HEK293 (cell line): ENCODE measurements around the gene PAF1.

ENCODE experiments used
- GFI1B ChIP-seq: fragments of 450-650 bp; formaldehyde crosslinking; IDR thresholded peaks from 2 replicates; pipeline ENCODE4 v1.5.1; 2016; ENCODE audit warnings: missing biosample characterization, missing genetic modification characterization
- GLIS1 ChIP-seq: fragments of 450-650 bp; formaldehyde crosslinking; IDR thresholded peaks from 2 replicates; pipeline ENCODE4 v1.5.1; 2016; ENCODE audit warnings: missing biosample characterization, missing genetic modification characterization
- KLF1 ChIP-seq: fragments of 450-650 bp; formaldehyde crosslinking; IDR thresholded peaks from 2 replicates; pipeline ENCODE4 v1.5.1; 2016; ENCODE audit warnings: missing biosample characterization, missing genetic modification characterization
- KLF10 ChIP-seq: fragments of 450-650 bp; IDR thresholded peaks from 2 replicates; pipeline ENCODE4 v1.5.1; 2018; ENCODE audit warnings: missing biosample characterization, mild to moderate bottlenecking, missing genetic modification characterization
- OVOL3 ChIP-seq: fragments of 450-650 bp; formaldehyde crosslinking; IDR thresholded peaks from 2 replicates; pipeline ENCODE4 v1.5.1; 2016; ENCODE audit warnings: missing biosample characterization, missing genetic modification characterization
- PRDM1 ChIP-seq: fragments of 450-650 bp; formaldehyde crosslinking; IDR thresholded peaks from 2 replicates; pipeline ENCODE4; 2016; ENCODE audit warnings: missing biosample characterization, missing genetic modification characterization
- WT1 ChIP-seq: fragments of 450-650 bp; formaldehyde crosslinking; IDR thresholded peaks from 2 replicates; pipeline ENCODE4 v1.5.1; 2016; ENCODE audit warnings: missing biosample characterization, missing genetic modification characterization
- ZBTB17 ChIP-seq: fragments of 450-650 bp; formaldehyde crosslinking; IDR thresholded peaks from 2 replicates; pipeline ENCODE4 v1.5.1; 2016; ENCODE audit warnings: missing biosample characterization, missing genetic modification characterization
- ZFP37 ChIP-seq: fragments of 450-650 bp; formaldehyde crosslinking; IDR thresholded peaks from 2 replicates; pipeline ENCODE4 v1.5.1; 2016; ENCODE audit warnings: missing biosample characterization, missing genetic modification characterization
- ZFP69B ChIP-seq: fragments of 450-650 bp; formaldehyde crosslinking; IDR thresholded peaks from 2 replicates; pipeline ENCODE4 v1.5.1; 2016; ENCODE audit warnings: missing biosample characterization, missing genetic modification characterization
- ZNF138 ChIP-seq: fragments of 450-650 bp; formaldehyde crosslinking; IDR thresholded peaks from 2 replicates; pipeline ENCODE4 v1.5.1; 2016; ENCODE audit warnings: missing biosample characterization, missing genetic modification characterization, borderline replicate concordance
- ZNF24 ChIP-seq: fragments of 450-650 bp; formaldehyde crosslinking; IDR thresholded peaks from 2 replicates; pipeline ENCODE4 v1.5.1; 2016; ENCODE audit warnings: missing biosample characterization, missing genetic modification characterization
- ZNF274 ChIP-seq, 2 experiments: fragments of 200-500 bp in 1 of 2; fragments of 450-650 bp in 1 of 2; sonication (Bioruptor generic) in 1 of 2; formaldehyde crosslinking in 1 of 2; IDR thresholded peaks; 2 replicates each; pipeline versions ENCODE4 v1.5.1 to v1.6.1; 2014 to 2016; ENCODE audit warnings: borderline replicate concordance in 1 of 2, inconsistent platforms in 1 of 2, low read length in 1 of 2, missing biosample characterization in 1 of 2, missing genetic modification characterization in 1 of 2
- ZNF423 ChIP-seq: fragments of 450-650 bp; formaldehyde crosslinking; IDR thresholded peaks from 2 replicates; pipeline ENCODE4 v1.5.1; 2016; ENCODE audit warnings: missing biosample characterization, missing genetic modification characterization
- ZNF433 ChIP-seq: fragments of 450-650 bp; formaldehyde crosslinking; IDR thresholded peaks from 2 replicates; pipeline ENCODE4 v1.5.1; 2016; ENCODE audit warnings: missing biosample characterization, missing genetic modification characterization, low read depth
- ZNF521 ChIP-seq: fragments of 450-650 bp; formaldehyde crosslinking; IDR thresholded peaks from 2 replicates; pipeline ENCODE4 v1.5.1; 2017; ENCODE audit warnings: missing biosample characterization, mild to moderate bottlenecking, missing genetic modification characterization
- ZNF571 ChIP-seq: fragments of 450-650 bp; formaldehyde crosslinking; IDR thresholded peaks from 2 replicates; pipeline ENCODE4 v1.5.0; 2017; ENCODE audit warnings: missing biosample characterization, missing genetic modification characterization
- ZNF623 ChIP-seq: fragments of 450-650 bp; formaldehyde crosslinking; IDR thresholded peaks from 2 replicates; pipeline ENCODE4 v1.5.1; 2016; ENCODE audit warnings: missing biosample characterization, missing genetic modification characterization
- ZNF792 ChIP-seq: fragments of 450-650 bp; formaldehyde crosslinking; IDR thresholded peaks from 2 replicates; pipeline ENCODE4 v1.5.1; 2016; ENCODE audit warnings: missing biosample characterization, missing genetic modification characterization
- TF ChIP-seq, protein P1 (sequence below): fragments of 450-650 bp; formaldehyde crosslinking; optimal IDR thresholded peaks from 2 replicates; pipeline ENCODE3; 2016; ENCODE audit warnings: missing biosample characterization, mild to moderate bottlenecking, missing genetic modification characterization
- TF ChIP-seq, protein P2 (sequence below): fragments of 450-650 bp; formaldehyde crosslinking; conservative IDR thresholded peaks from 2 replicates; pipeline ENCODE4 v1.5.1; 2016; ENCODE audit warnings: low read depth, missing biosample characterization, missing genetic modification characterization
- TF ChIP-seq, protein P3 (sequence below): fragments of 450-650 bp; formaldehyde crosslinking; IDR thresholded peaks from 2 replicates; pipeline ENCODE4 v1.5.1; 2016; ENCODE audit warnings: missing biosample characterization, missing genetic modification characterization
- TF ChIP-seq, protein P4 (sequence below): fragments of 450-650 bp; IDR thresholded peaks from 2 replicates; pipeline ENCODE4 v1.5.1; 2018; ENCODE audit warnings: missing biosample characterization, mild to moderate bottlenecking, missing genetic modification characterization
- TF ChIP-seq, protein P5 (sequence below): fragments of 450-650 bp; formaldehyde crosslinking; IDR thresholded peaks from 2 replicates; pipeline ENCODE4 v1.5.1; 2016; ENCODE audit warnings: missing biosample characterization, missing genetic modification characterization, borderline replicate concordance
- TF ChIP-seq, protein P6 (sequence below): fragments of 450-650 bp; formaldehyde crosslinking; IDR thresholded peaks from 2 replicates; pipeline ENCODE4 v1.5.1; 2016; ENCODE audit warnings: missing biosample characterization, missing genetic modification characterization
- TF ChIP-seq, protein P7 (sequence below): fragments of 450-650 bp; formaldehyde crosslinking; IDR thresholded peaks from 2 replicates; pipeline ENCODE4 v1.5.1; 2016; ENCODE audit warnings: missing biosample characterization, missing genetic modification characterization

The PAF1 gene

DNA sequence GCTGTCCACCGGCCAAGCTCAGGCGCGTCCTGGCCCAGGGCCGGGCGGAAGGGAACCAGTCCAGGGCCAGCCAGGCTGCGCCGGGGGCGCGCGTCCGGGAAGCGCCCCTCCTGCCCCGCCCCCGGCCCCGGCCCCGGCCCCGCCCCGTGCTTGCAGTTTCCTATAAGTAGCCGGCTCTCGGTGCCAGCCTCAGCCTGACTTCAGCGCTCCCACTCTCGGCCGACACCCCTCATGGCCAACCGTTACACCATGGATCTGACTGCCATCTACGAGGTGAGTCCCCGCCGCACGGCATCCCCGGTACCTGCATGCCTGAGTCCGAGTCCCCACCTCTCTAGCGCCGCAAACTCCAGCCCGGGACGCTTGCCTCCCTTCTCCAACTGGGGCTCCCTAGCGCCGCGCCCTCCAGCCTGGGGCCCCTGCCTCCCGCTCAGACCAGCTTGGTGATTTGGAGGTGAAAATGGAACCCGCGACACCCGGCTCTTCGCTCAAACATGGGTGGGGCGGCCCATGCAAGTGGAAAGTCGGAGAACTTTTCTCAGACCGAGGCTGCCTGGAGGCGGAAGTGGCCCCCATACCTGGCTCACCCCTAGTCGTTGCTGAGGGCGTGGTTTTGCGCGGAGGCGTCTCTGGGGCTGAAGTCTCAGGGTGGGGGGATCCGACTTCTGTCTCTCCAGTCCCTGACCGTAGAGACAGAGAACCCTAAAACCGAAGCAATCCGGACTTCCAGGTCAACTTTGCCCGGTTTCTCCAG lies 15.9 kb upstream of the PAF1 start, which contains the start of gene ZFP36 (continued):
- TF ChIP-seq, protein P1, sequence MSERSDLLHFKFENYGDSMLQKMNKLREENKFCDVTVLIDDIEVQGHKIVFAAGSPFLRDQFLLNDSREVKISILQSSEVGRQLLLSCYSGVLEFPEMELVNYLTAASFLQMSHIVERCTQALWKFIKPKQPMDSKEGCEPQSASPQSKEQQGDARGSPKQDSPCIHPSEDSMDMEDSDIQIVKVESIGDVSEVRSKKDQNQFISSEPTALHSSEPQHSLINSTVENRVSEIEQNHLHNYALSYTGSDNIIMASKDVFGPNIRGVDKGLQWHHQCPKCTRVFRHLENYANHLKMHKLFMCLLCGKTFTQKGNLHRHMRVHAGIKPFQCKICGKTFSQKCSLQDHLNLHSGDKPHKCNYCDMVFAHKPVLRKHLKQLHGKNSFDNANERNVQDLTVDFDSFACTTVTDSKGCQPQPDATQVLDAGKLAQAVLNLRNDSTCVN (tag by site-specific recombination), result peak; percentile 59
- TF ChIP-seq WT1 (tag by site-specific recombination) (peak; percentile 58; the same call in 1 of the 2 replicates), ZFP69B (tag by site-specific recombination) (peak; percentile 72; the same call in 1 of the 2 replicates), ZBTB17 (tag by site-specific recombination) (peak; percentile 92), GFI1B (tag by site-specific recombination) (0 out of 2 replicates have a peak, but pooled peaks have one; percentile 61), ZNF24 (tag by site-specific recombination) (peak; percentile 78), ZNF274 (IDR thresholded peaks at IDR 0.05; ENCODE audit: low read length) (no peak), ZNF274 (tag by site-specific recombination; IDR thresholded peaks at IDR 0.05; ENCODE audit: borderline replicate concordance) (no peak), ZNF623 (tag by site-specific recombination) (0 out of 2 replicates have a peak, but pooled peaks have one; percentile 24), GLIS1 (tag by site-specific recombination) (peak; percentile 46; the same call in 1 of the 2 replicates), ZFP37 (tag by site-specific recombination) (peak; percentile 96), KLF1 (tag by site-specific recombination) (peak; percentile 80), ZNF138 (tag by site-specific recombination) (no peak), ZNF521 (tag by site-specific recombination) (no peak), ZNF433 (tag by site-specific recombination) (no peak), PRDM1 (tag by site-specific recombination) (peak; percentile 59; the same call in 1 of the 2 replicates), ZNF792 (tag by site-specific recombination) (no peak; the same call in 1 of the 2 replicates), KLF10 (tag by site-specific recombination) (peak; percentile 75; the same call in 1 of the 2 replicates), OVOL3 (tag by site-specific recombination) (peak; percentile 83), ZNF423 (tag by site-specific recombination) (peak; percentile 66; the same call in 1 of the 2 replicates), ZNF571 (tag by site-specific recombination) (no peak)
- TF ChIP-seq, protein P2, sequence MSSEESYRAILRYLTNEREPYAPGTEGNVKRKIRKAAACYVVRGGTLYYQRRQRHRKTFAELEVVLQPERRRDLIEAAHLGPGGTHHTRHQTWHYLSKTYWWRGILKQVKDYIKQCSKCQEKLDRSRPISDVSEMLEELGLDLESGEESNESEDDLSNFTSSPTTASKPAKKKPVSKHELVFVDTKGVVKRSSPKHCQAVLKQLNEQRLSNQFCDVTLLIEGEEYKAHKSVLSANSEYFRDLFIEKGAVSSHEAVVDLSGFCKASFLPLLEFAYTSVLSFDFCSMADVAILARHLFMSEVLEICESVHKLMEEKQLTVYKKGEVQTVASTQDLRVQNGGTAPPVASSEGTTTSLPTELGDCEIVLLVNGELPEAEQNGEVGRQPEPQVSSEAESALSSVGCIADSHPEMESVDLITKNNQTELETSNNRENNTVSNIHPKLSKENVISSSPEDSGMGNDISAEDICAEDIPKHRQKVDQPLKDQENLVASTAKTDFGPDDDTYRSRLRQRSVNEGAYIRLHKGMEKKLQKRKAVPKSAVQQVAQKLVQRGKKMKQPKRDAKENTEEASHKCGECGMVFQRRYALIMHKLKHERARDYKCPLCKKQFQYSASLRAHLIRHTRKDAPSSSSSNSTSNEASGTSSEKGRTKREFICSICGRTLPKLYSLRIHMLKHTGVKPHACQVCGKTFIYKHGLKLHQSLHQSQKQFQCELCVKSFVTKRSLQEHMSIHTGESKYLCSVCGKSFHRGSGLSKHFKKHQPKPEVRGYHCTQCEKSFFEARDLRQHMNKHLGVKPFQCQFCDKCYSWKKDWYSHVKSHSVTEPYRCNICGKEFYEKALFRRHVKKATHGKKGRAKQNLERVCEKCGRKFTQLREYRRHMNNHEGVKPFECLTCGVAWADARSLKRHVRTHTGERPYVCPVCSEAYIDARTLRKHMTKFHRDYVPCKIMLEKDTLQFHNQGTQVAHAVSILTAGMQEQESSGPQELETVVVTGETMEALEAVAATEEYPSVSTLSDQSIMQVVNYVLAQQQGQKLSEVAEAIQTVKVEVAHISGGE (tag by site-specific recombination), result peak; percentile 52; the same call in 1 of the 2 replicates
- TF ChIP-seq, protein P3, sequence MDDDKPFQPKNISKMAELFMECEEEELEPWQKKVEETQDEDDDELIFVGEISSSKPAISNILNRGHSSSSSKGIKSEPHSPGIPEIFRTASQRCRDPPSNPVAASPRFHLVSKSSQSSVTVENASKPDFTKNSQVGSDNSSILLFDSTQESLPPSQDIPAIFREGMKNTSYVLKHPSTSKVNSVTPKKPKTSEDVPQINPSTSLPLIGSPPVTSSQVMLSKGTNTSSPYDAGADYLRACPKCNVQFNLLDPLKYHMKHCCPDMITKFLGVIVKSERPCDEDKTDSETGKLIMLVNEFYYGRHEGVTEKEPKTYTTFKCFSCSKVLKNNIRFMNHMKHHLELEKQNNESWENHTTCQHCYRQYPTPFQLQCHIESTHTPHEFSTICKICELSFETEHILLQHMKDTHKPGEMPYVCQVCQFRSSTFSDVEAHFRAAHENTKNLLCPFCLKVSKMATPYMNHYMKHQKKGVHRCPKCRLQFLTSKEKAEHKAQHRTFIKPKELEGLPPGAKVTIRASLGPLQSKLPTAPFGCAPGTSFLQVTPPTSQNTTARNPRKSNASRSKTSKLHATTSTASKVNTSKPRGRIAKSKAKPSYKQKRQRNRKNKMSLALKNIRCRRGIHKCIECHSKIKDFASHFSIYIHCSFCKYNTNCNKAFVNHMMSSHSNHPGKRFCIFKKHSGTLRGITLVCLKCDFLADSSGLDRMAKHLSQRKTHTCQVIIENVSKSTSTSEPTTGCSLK (tag by site-specific recombination), result no peak
- TF ChIP-seq, protein P4, sequence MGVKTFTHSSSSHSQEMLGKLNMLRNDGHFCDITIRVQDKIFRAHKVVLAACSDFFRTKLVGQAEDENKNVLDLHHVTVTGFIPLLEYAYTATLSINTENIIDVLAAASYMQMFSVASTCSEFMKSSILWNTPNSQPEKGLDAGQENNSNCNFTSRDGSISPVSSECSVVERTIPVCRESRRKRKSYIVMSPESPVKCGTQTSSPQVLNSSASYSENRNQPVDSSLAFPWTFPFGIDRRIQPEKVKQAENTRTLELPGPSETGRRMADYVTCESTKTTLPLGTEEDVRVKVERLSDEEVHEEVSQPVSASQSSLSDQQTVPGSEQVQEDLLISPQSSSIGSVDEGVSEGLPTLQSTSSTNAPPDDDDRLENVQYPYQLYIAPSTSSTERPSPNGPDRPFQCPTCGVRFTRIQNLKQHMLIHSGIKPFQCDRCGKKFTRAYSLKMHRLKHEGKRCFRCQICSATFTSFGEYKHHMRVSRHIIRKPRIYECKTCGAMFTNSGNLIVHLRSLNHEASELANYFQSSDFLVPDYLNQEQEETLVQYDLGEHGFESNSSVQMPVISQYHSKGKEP (tag by site-specific recombination), result no peak
- TF ChIP-seq, protein P5, sequence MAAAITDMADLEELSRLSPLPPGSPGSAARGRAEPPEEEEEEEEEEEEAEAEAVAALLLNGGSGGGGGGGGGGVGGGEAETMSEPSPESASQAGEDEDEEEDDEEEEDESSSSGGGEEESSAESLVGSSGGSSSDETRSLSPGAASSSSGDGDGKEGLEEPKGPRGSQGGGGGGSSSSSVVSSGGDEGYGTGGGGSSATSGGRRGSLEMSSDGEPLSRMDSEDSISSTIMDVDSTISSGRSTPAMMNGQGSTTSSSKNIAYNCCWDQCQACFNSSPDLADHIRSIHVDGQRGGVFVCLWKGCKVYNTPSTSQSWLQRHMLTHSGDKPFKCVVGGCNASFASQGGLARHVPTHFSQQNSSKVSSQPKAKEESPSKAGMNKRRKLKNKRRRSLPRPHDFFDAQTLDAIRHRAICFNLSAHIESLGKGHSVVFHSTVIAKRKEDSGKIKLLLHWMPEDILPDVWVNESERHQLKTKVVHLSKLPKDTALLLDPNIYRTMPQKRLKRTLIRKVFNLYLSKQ (tag by site-specific recombination), result peak; percentile 41; the same call in 1 of the 2 replicates
- TF ChIP-seq, protein P6, sequence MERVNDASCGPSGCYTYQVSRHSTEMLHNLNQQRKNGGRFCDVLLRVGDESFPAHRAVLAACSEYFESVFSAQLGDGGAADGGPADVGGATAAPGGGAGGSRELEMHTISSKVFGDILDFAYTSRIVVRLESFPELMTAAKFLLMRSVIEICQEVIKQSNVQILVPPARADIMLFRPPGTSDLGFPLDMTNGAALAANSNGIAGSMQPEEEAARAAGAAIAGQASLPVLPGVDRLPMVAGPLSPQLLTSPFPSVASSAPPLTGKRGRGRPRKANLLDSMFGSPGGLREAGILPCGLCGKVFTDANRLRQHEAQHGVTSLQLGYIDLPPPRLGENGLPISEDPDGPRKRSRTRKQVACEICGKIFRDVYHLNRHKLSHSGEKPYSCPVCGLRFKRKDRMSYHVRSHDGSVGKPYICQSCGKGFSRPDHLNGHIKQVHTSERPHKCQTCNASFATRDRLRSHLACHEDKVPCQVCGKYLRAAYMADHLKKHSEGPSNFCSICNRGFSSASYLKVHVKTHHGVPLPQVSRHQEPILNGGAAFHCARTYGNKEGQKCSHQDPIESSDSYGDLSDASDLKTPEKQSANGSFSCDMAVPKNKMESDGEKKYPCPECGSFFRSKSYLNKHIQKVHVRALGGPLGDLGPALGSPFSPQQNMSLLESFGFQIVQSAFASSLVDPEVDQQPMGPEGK (tag by site-specific recombination), result peak; percentile 82
- TF ChIP-seq, protein P7, sequence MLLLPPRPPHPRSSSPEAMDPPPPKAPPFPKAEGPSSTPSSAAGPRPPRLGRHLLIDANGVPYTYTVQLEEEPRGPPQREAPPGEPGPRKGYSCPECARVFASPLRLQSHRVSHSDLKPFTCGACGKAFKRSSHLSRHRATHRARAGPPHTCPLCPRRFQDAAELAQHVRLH (tag by site-specific recombination), result 0 out of 2 replicates have a peak, but pooled peaks have one; percentile 15
